Erythroblast (primary cell): ENCODE results near the gene HECTD3.
"Not testable (repeated sequence)": the region's sequence is repeated elsewhere in the genome, so short reads cannot be mapped to it uniquely, and the experiment has no call there.

ENCODE experiments used
- GATA1 ChIP-seq: IDR thresholded peaks from 2 replicates; pipeline ENCODE4 v1.6.1; 2011; ENCODE audit warnings: low read depth, mild to moderate bottlenecking, control low read depth, low read length, moderate library complexity
- POLR2A ChIP-seq: IDR thresholded peaks from 2 replicates; pipeline ENCODE4 v1.6.1; 2011; ENCODE audit warnings: mild to moderate bottlenecking, low read length

GRCh38 chr1:44977372-44977771 is 33.8 kb downstream of the HECTD3 start:
- not testable (repeated sequence) for TF ChIP-seq POLR2A, GATA1
